ENCODE results near the gene SFXN5.
"Not testable (repeated sequence)": the region's sequence is repeated elsewhere in the genome, so short reads cannot be mapped to it uniquely, and the experiment has no call there.

The SFXN5 gene

GRCh38 chr2:72917138-72917876 is 154.2 kb downstream of the SFXN5 start, which contains the start of gene EMX1:
EMX1 (plus strand) TSS chr2:72917519; CDS start chr2:72917853, 334 bp downstream.
- CTCF ChIA-PET: no interaction called here
- Mint-ChIP-seq H3K4me3 (peak within 1 kb of the TSS; percentile 50), H3K4me1 (peaks cover 28% of the 10 kb centered on the region), H3K27ac (no peak within 1 kb of the TSS), H3K9me3 (no peaks in the 10 kb centered on the region), H3K36me3 (no peaks in the 10 kb centered on the region), H3K27me3 (peaks cover 95% of the 10 kb centered on the region)
- DNase-seq: peak; percentile 49

DNA sequence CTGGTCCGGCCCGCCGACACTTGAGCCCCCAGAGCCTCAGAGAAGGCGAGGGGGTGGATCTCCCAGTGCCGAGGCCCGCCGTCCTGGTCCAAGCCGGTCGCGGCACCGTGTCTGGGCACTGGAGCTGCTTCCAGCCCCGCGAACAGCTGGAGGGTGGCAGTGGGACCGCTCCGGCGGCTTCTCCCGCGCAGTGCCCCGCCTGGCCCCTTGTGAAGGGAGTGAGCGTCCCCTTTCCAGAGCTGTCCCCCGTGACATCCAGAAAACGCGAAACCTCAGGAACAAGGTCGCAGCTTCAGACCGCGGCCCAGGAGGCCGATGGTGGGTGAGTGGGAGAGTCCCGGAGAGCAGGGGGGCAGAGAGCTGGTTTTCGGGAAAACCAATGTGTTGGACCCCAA is 154.8 kb downstream of the SFXN5 start:
- peaks cover 28% of the 10 kb centered on the region for H3K4me1 Mint-ChIP-seq
- H3K27ac Mint-ChIP-seq: no peak overlapping the region
- H3K9me3 Mint-ChIP-seq: no peaks in the 10 kb centered on the region
- H3K36me3 Mint-ChIP-seq: no peaks in the 10 kb centered on the region
- peak overlapping the region; percentile 50 for H3K4me3 Mint-ChIP-seq
- DNase-seq: peak; percentile 18
- CTCF ChIA-PET: interaction anchor here (0.7 kb wide), 1 partner anchor 21 kb away, joined by 3 read pairs; no protein-coding TSS in a partner anchor
- H3K27me3 Mint-ChIP-seq: peaks cover 95% of the 10 kb centered on the region

DNA sequence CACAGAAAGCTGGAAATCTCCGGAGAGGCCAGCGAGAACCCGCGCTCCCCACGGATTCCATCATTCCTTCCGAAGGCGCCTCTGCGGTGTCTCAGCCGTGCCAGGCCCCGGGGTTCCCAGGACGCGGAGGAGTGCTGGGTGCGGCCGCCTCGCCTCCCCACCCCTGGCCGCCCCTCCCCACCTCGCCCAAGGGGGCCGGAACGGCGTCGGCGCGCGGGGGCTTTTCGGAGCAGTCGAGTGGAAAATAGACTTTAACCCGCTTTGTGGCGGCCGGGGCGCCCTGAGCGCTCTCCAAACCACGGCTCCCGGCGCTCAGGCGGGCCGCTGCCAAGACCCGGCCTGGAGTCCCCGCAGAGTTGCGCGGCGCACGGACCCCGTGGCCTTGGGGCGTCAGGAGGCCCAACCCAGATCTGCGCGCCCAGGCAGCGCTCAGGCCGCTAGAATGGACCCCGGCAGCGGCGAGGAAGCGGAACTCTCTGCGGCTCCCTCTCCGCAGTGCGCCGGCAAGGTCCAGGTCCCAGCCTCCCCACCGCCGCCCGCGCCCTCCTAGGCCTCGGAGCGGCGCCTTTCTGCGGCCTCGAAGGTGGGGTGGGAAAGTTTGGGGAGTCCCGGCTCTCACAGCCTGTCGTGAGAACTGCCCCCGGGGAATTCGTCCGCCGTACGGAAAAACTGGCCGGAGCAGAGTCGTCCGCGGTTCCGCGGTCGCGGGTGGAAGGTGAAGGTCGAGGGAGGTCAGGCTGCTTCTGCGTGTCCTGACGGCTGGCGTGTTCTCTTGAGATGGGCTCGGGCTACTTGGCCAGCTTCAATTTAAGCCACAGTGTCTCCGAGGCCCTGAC is 155.4 kb downstream of the SFXN5 start:
- H3K27ac Mint-ChIP-seq: no peak overlapping the region
- peak; percentile 47 for DNase-seq
- no peak overlapping the region for H3K4me3 Mint-ChIP-seq
- no peaks in the 10 kb centered on the region for H3K36me3 Mint-ChIP-seq
- no peaks in the 10 kb centered on the region for H3K9me3 Mint-ChIP-seq
- peaks cover 28% of the 10 kb centered on the region for H3K4me1 Mint-ChIP-seq
- CTCF ChIA-PET: interaction anchor here (0.7 to 1.7 kb wide), 2 partner anchors 10 to 21 kb away, joined by 3 to 8 read pairs; no protein-coding TSS in a partner anchor
- H3K27me3 Mint-ChIP-seq: peaks cover 95% of the 10 kb centered on the region

DNA sequence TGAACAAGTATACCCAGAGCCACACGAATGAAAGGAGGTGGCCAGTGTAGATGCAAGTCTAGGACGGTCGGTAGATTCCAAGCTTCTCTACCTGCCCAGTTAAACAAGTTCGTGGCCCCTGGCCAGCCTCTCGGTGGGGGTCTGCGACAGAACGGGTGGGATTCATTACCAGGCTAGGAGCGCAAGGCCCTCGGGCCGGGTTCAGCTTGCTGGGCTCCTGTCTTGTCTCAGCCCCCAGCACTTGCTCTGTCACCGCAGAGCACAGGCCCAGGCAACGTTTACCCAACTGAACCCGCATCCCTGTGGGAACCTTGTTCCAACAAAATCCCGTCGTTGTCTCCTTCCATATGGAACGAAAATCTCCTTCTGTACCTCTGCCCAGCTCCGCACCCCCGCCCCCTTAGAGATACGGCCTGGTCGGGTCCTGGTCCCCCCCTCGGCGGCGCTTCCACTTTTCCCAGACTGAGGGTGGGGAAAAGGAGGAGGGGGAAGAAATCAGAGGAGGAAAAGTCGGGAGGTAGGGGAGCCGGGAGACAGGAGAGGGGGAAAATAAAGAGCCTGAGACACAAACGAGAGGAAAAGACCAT is 156.1 kb downstream of the SFXN5 start:
- CTCF ChIA-PET: interaction anchor here (1.7 kb wide), 1 partner anchor 10 kb away, joined by 8 read pairs; no protein-coding TSS in a partner anchor
- Mint-ChIP-seq H3K4me1 (peaks cover 26% of the 10 kb centered on the region), H3K27me3 (peaks cover 95% of the 10 kb centered on the region), H3K9me3 (no peaks in the 10 kb centered on the region), H3K36me3 (no peaks in the 10 kb centered on the region), H3K4me3 (no peak overlapping the region), H3K27ac (peak overlapping the region; percentile 70)
- peak; percentile 16 for DNase-seq

DNA sequence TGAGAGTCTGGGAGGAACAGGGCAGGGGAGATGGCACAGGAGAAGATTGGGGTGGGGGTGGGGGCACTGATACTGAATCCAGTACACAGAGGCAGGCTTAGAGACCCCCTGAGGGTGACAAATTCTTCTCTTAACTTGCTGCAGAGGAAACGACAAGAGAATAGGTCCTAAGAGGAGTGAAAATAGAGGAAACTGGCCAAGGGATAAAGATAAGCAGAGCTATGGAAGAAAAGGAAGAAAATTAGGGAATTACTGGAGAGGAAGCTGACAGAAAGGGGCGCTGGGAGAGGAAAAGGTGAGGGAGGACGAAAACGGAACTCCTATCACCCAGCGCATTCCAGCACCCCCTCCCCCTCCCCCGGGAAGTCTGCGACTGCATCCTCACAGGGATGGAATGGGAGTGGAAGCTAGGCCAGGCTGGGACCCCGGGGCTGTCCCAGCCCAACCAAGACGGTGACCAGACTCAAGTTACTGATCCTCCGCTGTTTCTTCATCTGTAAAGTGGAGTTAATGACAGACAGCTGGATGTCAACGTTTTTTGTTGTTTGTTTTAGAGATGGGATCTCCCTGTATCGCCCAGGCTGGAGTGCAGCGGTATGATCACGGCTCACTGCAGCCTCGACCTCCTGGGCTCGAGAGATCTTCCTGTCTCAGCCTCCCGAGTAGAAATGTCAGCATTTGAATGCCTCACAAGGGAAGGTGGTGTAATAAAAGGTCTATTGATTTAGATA is 156.8 kb downstream of the SFXN5 start:
- Mint-ChIP-seq H3K4me1 (peaks cover 23% of the 10 kb centered on the region), H3K36me3 (no peaks in the 10 kb centered on the region), H3K9me3 (no peaks in the 10 kb centered on the region), H3K27ac (no peak overlapping the region), H3K27me3 (peaks cover 95% of the 10 kb centered on the region), H3K4me3 (no peak overlapping the region)
- CTCF ChIA-PET: interaction anchor here (1.7 kb wide), 1 partner anchor 11 kb away, joined by 8 read pairs; no protein-coding TSS in a partner anchor
- DNase-seq: peak; percentile 14

DNA sequence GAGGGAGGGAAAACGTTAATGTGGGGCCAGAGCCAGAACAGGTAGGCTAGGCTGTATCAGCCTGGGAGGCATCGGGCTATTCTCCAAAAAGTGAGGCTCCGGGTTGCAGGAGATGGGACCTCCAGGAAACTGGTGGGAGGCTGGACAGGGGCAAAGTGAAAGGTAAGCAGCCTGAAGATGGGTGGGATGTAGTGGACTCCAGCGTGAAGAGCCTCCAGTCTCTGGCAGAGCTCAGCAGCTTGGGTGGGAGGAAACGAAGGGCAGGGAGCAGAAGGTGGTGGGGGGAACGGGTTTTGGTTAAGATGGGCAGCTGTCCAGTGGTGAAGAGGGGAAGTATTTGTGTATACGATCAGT is 157.3 kb downstream of the SFXN5 start:
- DNase-seq: peak; percentile 6
- Mint-ChIP-seq H3K4me1 (peaks cover 19% of the 10 kb centered on the region), H3K27ac (no peak overlapping the region), H3K27me3 (peaks cover 95% of the 10 kb centered on the region), H3K9me3 (no peaks in the 10 kb centered on the region), H3K4me3 (no peak overlapping the region), H3K36me3 (no peaks in the 10 kb centered on the region)
- CTCF ChIA-PET: interaction anchor here (1.7 kb wide), 1 partner anchor 12 kb away, joined by 8 read pairs; no protein-coding TSS in a partner anchor

DNA sequence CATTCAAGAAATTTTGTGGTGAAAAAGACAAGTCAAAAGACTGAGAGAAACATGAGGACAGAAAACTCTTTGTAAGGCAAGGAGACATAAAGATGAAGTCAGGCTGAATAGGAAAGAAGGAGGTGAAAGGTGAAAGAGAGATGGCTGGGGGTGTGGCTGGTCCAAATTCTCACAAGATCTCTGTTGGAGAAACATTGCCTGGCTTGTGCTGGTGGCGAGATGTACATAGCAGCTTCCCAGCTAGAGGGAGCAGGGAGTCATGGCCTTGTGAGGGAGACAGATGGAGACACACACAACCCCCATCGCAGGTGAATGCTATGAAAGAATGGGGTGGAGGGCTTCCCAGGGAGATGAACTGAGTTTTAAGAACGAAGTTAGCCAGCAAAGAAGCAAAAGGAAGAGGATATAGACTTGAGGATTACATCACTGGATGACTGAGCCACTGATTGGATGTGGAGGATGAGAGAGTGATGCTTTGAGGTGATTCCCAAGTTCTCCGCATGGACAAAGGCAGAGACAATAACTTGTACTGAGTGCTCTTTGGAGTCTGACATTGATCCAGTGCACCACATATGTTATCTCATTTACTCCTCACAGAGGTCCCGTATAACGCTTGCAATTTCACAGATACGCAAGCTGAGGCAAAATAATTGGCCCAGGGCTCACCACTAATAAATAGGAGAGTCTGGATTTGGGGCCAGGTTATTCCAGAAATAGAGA is 157.9 kb downstream of the SFXN5 start:
- peaks cover 95% of the 10 kb centered on the region for H3K27me3 Mint-ChIP-seq
- peaks cover 18% of the 10 kb centered on the region for H3K4me1 Mint-ChIP-seq
- H3K4me3 Mint-ChIP-seq: no peak overlapping the region
- CTCF ChIA-PET: interaction anchor here (1.3 kb wide), 1 partner anchor 19 kb away, joined by 5 read pairs; no protein-coding TSS in a partner anchor
- no peak overlapping the region for H3K27ac Mint-ChIP-seq
- no peaks in the 10 kb centered on the region for H3K36me3 Mint-ChIP-seq
- no peaks in the 10 kb centered on the region for H3K9me3 Mint-ChIP-seq
- DNase-seq: no peak

GRCh38 chr2:72911256-72911655 is 160.3 kb downstream of the SFXN5 start:
- no peak overlapping the region for H3K27ac Mint-ChIP-seq
- no peak overlapping the region for H3K4me3 Mint-ChIP-seq
- H3K9me3 Mint-ChIP-seq: no peaks in the 10 kb centered on the region
- no peaks in the 10 kb centered on the region for H3K36me3 Mint-ChIP-seq
- H3K27me3 Mint-ChIP-seq: peaks cover 94% of the 10 kb centered on the region
- CTCF ChIA-PET: interaction anchor here (1.2 kb wide), 1 partner anchor 63 kb away, joined by 3 read pairs; no protein-coding TSS in a partner anchor
- DNase-seq: peak; percentile 8
- H3K4me1 Mint-ChIP-seq: peaks cover 8% of the 10 kb centered on the region

DNA sequence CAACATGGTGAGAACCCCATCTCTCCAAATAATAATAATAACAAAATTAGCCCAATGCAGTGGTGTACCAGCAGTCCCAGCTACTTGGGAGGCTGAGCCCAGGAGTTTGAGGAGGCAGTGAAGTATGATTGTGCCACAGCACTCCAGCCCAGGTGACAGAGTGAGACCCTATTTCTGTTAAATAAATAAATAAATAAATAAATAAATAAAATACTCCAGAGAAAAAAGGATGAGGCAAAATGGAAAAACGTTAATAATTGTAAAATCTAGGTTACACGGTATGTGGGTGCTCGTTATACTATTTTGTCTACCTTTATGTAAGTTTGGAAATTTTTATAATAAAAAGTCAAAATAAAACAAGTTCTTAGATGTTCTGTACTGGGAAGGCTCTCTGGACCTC is 162.8 kb downstream of the SFXN5 start:
- peaks cover 80% of the 10 kb centered on the region for H3K27me3 Mint-ChIP-seq
- no peaks in the 10 kb centered on the region for H3K9me3 Mint-ChIP-seq
- CTCF ChIA-PET: no interaction called here
- H3K4me1 Mint-ChIP-seq: no peaks in the 10 kb centered on the region
- no peak overlapping the region for H3K4me3 Mint-ChIP-seq
- no peak overlapping the region for H3K27ac Mint-ChIP-seq
- no peaks in the 10 kb centered on the region for H3K36me3 Mint-ChIP-seq
- DNase-seq: no peak

DNA sequence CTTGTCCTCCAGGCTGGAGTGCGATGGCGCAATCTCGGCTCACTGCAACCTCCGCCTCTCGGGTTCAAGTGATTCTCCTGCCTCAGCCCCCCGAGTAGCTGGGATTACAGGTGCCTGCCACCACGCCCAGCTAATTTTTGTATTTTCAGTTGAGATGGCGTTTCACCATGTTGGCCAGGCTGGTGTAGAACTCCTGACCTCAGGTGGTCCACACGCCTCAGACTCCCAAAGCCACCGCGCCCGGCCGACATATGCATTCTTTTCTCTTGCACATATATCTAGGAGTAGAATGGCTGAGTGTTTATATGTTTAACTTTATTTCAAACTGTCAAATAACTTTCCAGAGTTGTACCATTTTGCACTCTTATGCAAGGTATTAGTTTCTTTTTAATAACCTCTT is 164.1 kb downstream of the SFXN5 start:
- H3K4me3 Mint-ChIP-seq, CTCF ChIA-PET: not testable (repeated sequence)

DNA sequence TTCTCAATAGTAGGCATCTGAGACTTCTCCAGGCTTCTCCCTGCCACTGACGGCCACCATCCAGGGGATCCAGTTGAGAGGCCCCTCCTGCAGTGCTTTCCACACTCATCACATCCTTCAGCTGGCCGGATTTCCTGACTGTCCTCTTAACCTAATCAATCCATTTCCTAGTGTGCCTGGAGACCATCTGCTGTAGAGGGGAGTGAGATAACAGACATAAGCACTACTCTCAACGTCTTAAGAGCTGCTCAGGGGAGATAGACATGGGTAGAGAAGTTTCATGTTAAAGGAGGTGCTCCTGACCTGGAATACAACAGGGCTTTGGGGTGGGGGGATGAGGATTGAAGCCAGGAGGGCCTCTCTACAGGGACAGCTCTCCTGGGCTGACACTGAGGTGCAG is 170.1 kb downstream of the SFXN5 start:
- H3K36me3 Mint-ChIP-seq: no peaks in the 10 kb centered on the region
- peaks cover 63% of the 10 kb centered on the region for H3K27me3 Mint-ChIP-seq
- CTCF ChIA-PET: interaction anchor here (1.0 to 1.1 kb wide), 2 partner anchors 9 to 73 kb away, joined by 3 to 4 read pairs; no protein-coding TSS in a partner anchor

More for the DNA sequence above, 164.1 kb downstream of the SFXN5 start:
- H3K27ac Mint-ChIP-seq, H3K9me3 Mint-ChIP-seq, DNase-seq, H3K36me3 Mint-ChIP-seq, H3K4me1 Mint-ChIP-seq: not testable (repeated sequence)
- H3K27me3 Mint-ChIP-seq: peaks cover 75% of the 10 kb centered on the region

DNA sequence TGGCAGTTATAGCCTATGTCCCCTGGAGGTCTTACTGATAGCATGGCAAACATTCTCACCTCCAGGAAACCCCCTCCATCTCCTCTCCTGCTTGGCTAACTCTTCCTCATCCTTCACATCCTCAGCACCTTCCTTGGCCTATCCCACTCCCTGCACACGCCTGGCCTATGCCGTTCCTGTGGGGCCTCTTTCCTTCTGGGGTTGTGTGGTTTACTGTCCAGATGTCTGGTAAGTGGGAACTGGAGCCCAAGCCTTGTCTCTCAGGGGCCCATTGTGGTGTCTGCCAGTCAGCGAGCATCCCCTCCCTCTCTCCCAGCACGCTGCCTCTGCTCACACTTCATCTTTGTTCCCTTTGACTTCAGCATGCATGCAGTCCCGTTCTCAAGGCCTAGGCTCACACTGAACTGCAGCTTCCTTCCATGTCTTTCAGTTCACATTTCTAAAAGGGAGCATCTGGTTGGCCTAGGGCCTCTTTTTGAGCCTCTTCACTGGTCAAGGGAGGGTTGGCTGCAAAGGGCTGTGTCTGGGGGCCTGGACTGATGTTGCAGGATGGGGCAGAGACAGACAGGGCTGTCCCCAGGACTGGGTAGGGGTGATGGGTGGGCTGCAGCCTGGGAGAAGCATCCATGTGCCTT is 171.2 kb downstream of the SFXN5 start:
- Mint-ChIP-seq H3K9me3 (no peaks in the 10 kb centered on the region), H3K27ac (no peak overlapping the region), H3K4me1 (no peaks in the 10 kb centered on the region), H3K27me3 (peaks cover 67% of the 10 kb centered on the region), H3K36me3 (no peaks in the 10 kb centered on the region), H3K4me3 (no peak overlapping the region)
- CTCF ChIA-PET: no interaction called here
- no peak for DNase-seq

More for the DNA sequence above, 170.1 kb downstream of the SFXN5 start:
- no peaks in the 10 kb centered on the region for H3K9me3 Mint-ChIP-seq
- H3K4me3 Mint-ChIP-seq: no peak overlapping the region
- no peak overlapping the region for H3K27ac Mint-ChIP-seq
- H3K4me1 Mint-ChIP-seq: no peaks in the 10 kb centered on the region
- no peak for DNase-seq

DNA sequence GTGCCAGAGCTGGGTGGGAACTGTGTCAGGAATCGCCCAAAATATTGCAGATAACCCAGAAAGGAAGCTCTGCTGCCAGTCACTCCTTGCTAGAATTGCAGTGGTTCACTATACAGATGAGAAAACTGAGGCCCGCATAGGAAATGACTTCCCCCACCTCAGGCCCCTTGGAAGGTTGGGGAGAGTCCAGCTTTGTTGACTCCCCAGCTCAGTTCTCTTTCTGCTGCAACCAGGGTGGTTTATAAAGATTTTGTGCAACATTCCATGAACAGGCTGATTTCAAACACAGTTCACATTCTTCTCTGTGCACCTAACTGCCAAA is 173.0 kb downstream of the SFXN5 start:
- Mint-ChIP-seq H3K27ac (no peak overlapping the region), H3K4me3 (no peak overlapping the region), H3K4me1 (no peaks in the 10 kb centered on the region), H3K9me3 (no peaks in the 10 kb centered on the region), H3K27me3 (peaks cover 79% of the 10 kb centered on the region), H3K36me3 (no peaks in the 10 kb centered on the region)
- DNase-seq: no peak
- CTCF ChIA-PET: interaction anchor here (1.1 to 1.3 kb wide), 2 partner anchors 75 to 279 kb away, joined by 3 to 4 read pairs; no protein-coding TSS in a partner anchor

Measured in activated naive CD4-positive, alpha-beta T cell treated with anti-CD3 and anti-CD28 coated beads, Interleukin-2, amount 10 ng/mL, durations not matched to agents 7 days and 5 days (primary cell).